DOHH2 (cell line): ENCODE results near the gene FSD1L.

Experiments used
- CTCF ChIP-seq: fragments of 200-600 bp; sonication (generic); IDR thresholded peaks from one replicate; pipeline ENCODE4 v1.5.1; 2014; ENCODE audit warnings: antibody characterized with exemption, mild to moderate bottlenecking, low read depth, low read length; ENCODE audit not compliant: poor library complexity, severe bottlenecking
- EZH2phosphoT487 ChIP-seq: fragments of 200-600 bp; sonication (generic); IDR thresholded peaks from 2 replicates; pipeline ENCODE4 v1.6.1; 2017; ENCODE audit warnings: borderline replicate concordance, mild to moderate bottlenecking, antibody characterized with exemption, low read length, moderate library complexity, mixed read lengths

GRCh38 chr9:105421864-105422263, 26.0 kb upstream of the FSD1L start:
- TF ChIP-seq CTCF (no peak), EZH2phosphoT487 (no peak)
